Panc1 (cell line): ENCODE measurements around the gene ZNF544. TPM values are rescaled to one million over a fixed set of nuclear protein-coding genes. Genes with fewer than 3 reads are reported as not detected.

ENCODE experiments used
- ATAC-seq: fragments of 200-7000 bp; cut with Tn5 transposase; 2 replicates; pipeline ENCODE4 v1.9.1; 2020; ENCODE audit warnings: mild to moderate bottlenecking, moderate library complexity
- BruUV-seq: library from RNA; stranded (reverse); fragments of 400-500 nt; replicated peaks from 2 replicates; lab custom pipeline; 2021; lab: Mats Ljungman, UMichigan
- CTCF ChIA-PET: fragments of 300-600 bp; sonication (Branson Sonifier 250); formaldehyde crosslinking; loops from one replicate; lab custom pipeline; 2022; ENCODE audit warnings: antibody characterized with exemption; lab: Charles Lee
- POLR2A ChIA-PET: fragments of 300-600 bp; sonication (Branson Sonifier 250); formaldehyde crosslinking; loops from one replicate; lab custom pipeline; 2022; ENCODE audit warnings: antibody characterized with exemption; lab: Charles Lee
- DNase-seq: peaks from one replicate; pipeline ENCODE4 v3.0.0-alpha.2; 2010; ENCODE audit warnings: low read depth, low spot score
- H3K27ac ChIP-seq: 2 replicates; pipeline ENCODE4 v1.5.1; 2011; ENCODE audit warnings: mild to moderate bottlenecking, low read length, inconsistent platforms
- H3K27me3 ChIP-seq: fragments of 200-500 bp; sonication (Bioruptor generic); 2 replicates; pipeline ENCODE4 v1.6.0; 2014; ENCODE audit warnings: low read length, inconsistent platforms; ENCODE audit not compliant: control insufficient read depth, insufficient read depth
- H3K36me3 ChIP-seq: fragments of 200-500 bp; sonication (Bioruptor generic); 2 replicates; pipeline ENCODE4 v1.5.1; 2014; ENCODE audit warnings: inconsistent platforms, mild to moderate bottlenecking, low read length, moderate library complexity; ENCODE audit not compliant: control insufficient read depth, insufficient read depth
- H3K4me1 ChIP-seq: 2 replicates; pipeline ENCODE4 v1.5.1; 2011; ENCODE audit warnings: inconsistent platforms, mild to moderate bottlenecking, low read length, moderate library complexity; ENCODE audit not compliant: control insufficient read depth, insufficient read depth
- H3K4me3 ChIP-seq, 2 experiments: 2 replicates each; pipeline ENCODE4 v1.5.1; 2011 to 2012; ENCODE audit warnings: low read depth in 2 of 2, low read length in 2 of 2, mild to moderate bottlenecking in 2 of 2, inconsistent platforms in 1 of 2, moderate library complexity in 1 of 2
- H3K9me3 ChIP-seq: fragments of 200-500 bp; sonication (Bioruptor generic); 2 replicates; pipeline ENCODE4 v1.5.1; 2014; ENCODE audit warnings: low read depth, mild to moderate bottlenecking, inconsistent platforms, low read length, moderate library complexity; ENCODE audit not compliant: control insufficient read depth, insufficient read depth
- POLR2AphosphoS5 ChIP-seq: IDR thresholded peaks from 2 replicates; pipeline ENCODE4 v1.6.1; 2012; ENCODE audit warnings: mild to moderate bottlenecking, low read depth, low read length, moderate library complexity
- SIN3A ChIP-seq: IDR thresholded peaks from 2 replicates; pipeline ENCODE4 v1.6.1; 2012; ENCODE audit warnings: low read depth, mild to moderate bottlenecking, low read length, moderate library complexity, borderline replicate concordance; ENCODE audit not compliant: insufficient read depth
- TCF7L2 ChIP-seq: IDR thresholded peaks from 2 replicates; pipeline ENCODE4 v1.6.1; 2011; ENCODE audit warnings: mild to moderate bottlenecking, low read depth, low read length, inconsistent platforms
- in situ Hi-C: cut with HindIII; loops from 2 replicates; pipeline ENCODE4 v1.10.0; 2016; ENCODE audit warnings: low sequenced_read_pairs, low pct_unique_long_range_greater_than_20kb
- intact Hi-C: fragments of 100-400 bp; cut with micrococcal nuclease; formaldehyde crosslinking; loops from one replicate; pipeline ENCODE4 v1.10.0; 2022; ENCODE audit not compliant: unreplicated experiment
- total RNA-seq: library from RNA; stranded (reverse); gene quantifications from one replicate; pipeline ENCODE4 v1.2.1, GENCODE V29; 2021; ENCODE audit not compliant: unreplicated experiment
- TF ChIP-seq, protein P1 (sequence below): fragments of 450-650 bp; IDR thresholded peaks from 2 replicates; pipeline ENCODE4 v1.5.1; 2017; ENCODE audit warnings: mild to moderate bottlenecking
- TF ChIP-seq, protein P2 (sequence below), 2 experiments: IDR thresholded peaks; 2 replicates each; pipeline ENCODE4 v1.6.1; 2011 to 2012; ENCODE audit warnings: low read depth in 2 of 2, control low read depth in 1 of 2, low read length in 1 of 2, mild to moderate bottlenecking in 1 of 2, moderate library complexity in 1 of 2; ENCODE audit not compliant: insufficient read depth in 1 of 2

The ZNF544 gene
- total RNA-seq, 1 experiment from 2014 or later: 48.5 TPM

- Histone ChIP-seq H3K4me1 (peaks cover 14% of the 10 kb centered on the region), H3K9me3 (0 out of 2 replicates have a peak, but pooled peaks cover 6% of the 10 kb centered on the region), H3K27ac (peak overlapping the region; percentile 91), H3K36me3 (peaks cover 35% of the 10 kb centered on the region), H3K4me3 (peak overlapping the region; percentile 89 to 95), H3K27me3 (no peaks in the 10 kb centered on the region)
- intact Hi-C loops (no loop called here), in situ Hi-C loops (no loop called here)
- TF ChIP-seq, protein P1, sequence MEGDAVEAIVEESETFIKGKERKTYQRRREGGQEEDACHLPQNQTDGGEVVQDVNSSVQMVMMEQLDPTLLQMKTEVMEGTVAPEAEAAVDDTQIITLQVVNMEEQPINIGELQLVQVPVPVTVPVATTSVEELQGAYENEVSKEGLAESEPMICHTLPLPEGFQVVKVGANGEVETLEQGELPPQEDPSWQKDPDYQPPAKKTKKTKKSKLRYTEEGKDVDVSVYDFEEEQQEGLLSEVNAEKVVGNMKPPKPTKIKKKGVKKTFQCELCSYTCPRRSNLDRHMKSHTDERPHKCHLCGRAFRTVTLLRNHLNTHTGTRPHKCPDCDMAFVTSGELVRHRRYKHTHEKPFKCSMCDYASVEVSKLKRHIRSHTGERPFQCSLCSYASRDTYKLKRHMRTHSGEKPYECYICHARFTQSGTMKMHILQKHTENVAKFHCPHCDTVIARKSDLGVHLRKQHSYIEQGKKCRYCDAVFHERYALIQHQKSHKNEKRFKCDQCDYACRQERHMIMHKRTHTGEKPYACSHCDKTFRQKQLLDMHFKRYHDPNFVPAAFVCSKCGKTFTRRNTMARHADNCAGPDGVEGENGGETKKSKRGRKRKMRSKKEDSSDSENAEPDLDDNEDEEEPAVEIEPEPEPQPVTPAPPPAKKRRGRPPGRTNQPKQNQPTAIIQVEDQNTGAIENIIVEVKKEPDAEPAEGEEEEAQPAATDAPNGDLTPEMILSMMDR: no peak
- TF ChIP-seq TCF7L2: no peak
- DNase-seq: no peak
- POLR2A ChIA-PET: interaction anchor here (0.6 kb wide), 1 partner anchor 65 kb away, joined by 6 read pairs; no protein-coding TSS in a partner anchor
- no TSS peak for BruUV-seq
- ATAC-seq: no peak
- CTCF ChIA-PET: interaction anchor here (0.8 kb wide), 1 partner anchor 29 kb away, joined by 3 read pairs; no protein-coding TSS in a partner anchor
Observed at GRCh38 chr19:58305932-58306323, 77.2 kb downstream of the ZNF544 start.

DNA sequence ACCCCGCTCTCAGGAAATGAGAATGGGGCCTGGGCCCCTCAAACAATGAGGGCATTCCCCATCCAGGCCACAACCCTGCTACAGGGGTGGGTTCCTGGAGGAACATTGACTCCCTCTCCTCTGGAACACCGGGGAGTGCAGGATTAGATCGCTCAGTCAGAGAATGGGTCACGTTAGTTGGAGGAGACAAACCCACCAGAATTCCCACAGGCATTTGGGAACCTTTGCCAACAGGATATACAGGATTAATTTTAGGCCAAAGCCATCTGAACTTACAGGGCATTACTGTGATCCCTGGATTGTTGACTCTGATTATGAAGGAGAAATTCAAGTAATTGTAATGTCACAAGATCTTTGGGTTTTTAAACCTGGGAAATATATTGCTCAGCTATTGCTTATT is 79.0 kb downstream of the ZNF544 start:
- ATAC-seq: no peak
- in situ Hi-C loops: no loop called here
- Histone ChIP-seq H3K27me3 (no peaks in the 10 kb centered on the region), H3K4me3 (no peak overlapping the region), H3K4me1 (peaks cover 14% of the 10 kb centered on the region), H3K9me3 (peaks cover 6% of the 10 kb centered on the region; the same call in 1 of the 2 replicates), H3K27ac (no peak overlapping the region), H3K36me3 (peaks cover 48% of the 10 kb centered on the region)
- BruUV-seq: no TSS peak
- intact Hi-C loops: no loop called here
- TF ChIP-seq, protein P2, sequence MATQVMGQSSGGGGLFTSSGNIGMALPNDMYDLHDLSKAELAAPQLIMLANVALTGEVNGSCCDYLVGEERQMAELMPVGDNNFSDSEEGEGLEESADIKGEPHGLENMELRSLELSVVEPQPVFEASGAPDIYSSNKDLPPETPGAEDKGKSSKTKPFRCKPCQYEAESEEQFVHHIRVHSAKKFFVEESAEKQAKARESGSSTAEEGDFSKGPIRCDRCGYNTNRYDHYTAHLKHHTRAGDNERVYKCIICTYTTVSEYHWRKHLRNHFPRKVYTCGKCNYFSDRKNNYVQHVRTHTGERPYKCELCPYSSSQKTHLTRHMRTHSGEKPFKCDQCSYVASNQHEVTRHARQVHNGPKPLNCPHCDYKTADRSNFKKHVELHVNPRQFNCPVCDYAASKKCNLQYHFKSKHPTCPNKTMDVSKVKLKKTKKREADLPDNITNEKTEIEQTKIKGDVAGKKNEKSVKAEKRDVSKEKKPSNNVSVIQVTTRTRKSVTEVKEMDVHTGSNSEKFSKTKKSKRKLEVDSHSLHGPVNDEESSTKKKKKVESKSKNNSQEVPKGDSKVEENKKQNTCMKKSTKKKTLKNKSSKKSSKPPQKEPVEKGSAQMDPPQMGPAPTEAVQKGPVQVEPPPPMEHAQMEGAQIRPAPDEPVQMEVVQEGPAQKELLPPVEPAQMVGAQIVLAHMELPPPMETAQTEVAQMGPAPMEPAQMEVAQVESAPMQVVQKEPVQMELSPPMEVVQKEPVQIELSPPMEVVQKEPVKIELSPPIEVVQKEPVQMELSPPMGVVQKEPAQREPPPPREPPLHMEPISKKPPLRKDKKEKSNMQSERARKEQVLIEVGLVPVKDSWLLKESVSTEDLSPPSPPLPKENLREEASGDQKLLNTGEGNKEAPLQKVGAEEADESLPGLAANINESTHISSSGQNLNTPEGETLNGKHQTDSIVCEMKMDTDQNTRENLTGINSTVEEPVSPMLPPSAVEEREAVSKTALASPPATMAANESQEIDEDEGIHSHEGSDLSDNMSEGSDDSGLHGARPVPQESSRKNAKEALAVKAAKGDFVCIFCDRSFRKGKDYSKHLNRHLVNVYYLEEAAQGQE (IDR thresholded peaks at IDR 0.05; ENCODE audit: insufficient read depth in 1 of 2, low read depth in 2 of 2, low read length in 1 of 2): no peak
- TF ChIP-seq POLR2AphosphoS5 (no peak), SIN3A (no peak), TCF7L2 (no peak)
- TF ChIP-seq, protein P1: no peak
- DNase-seq: no peak
- ChIA-PET CTCF (no interaction called here), POLR2A (interaction anchor here (0.6 kb wide), 1 partner anchor 20 kb away, joined by 5 read pairs; no protein-coding TSS in a partner anchor)
